ENCODE measurements around the gene CYBC1.

CYBC1 gene

GRCh38 chr17:82449883-82450356 lies 632 bp downstream of the CYBC1 start:
- DNase-seq (ENCODE audit: low read depth in 1 of 2, low spot score in 1 of 2), result peak in 1 of 2 experiments; percentile 11
- no peak for TF ChIP-seq REST (IDR thresholded peaks at IDR 0.05; ENCODE audit: insufficient replicate concordance, low read depth)
- TF ChIP-seq SPI1 (IDR thresholded peaks at IDR 0.05; ENCODE audit: borderline replicate concordance, low read depth), result no peak
- no peak for TF ChIP-seq POLR2AphosphoS5 (IDR thresholded peaks at IDR 0.05; ENCODE audit: low read depth)
- no peak for TF ChIP-seq CTCF (IDR thresholded peaks at IDR 0.05; ENCODE audit: insufficient read depth, low read length)
- TF ChIP-seq GABPA (IDR thresholded peaks at IDR 0.05; ENCODE audit: low read depth), result no peak
- Histone ChIP-seq H3K4me3 (replicated peaks; ENCODE audit: insufficient read depth, low read length) (peak overlapping the region; percentile 67), H3K27me3 (ENCODE audit: insufficient read depth, poor library complexity, severe bottlenecking) (no peaks in the 10 kb centered on the region), H3K27ac (replicated peaks) (peak overlapping the region; percentile 76)

GRCh38 chr17:82449131-82449882 lies 1.2 kb downstream of the CYBC1 start:
- H3K27ac ChIP-seq (replicated peaks), result peak overlapping the region; percentile 76
- TF ChIP-seq POLR2AphosphoS5 (IDR thresholded peaks at IDR 0.05; ENCODE audit: low read depth) (no peak), SPI1 (IDR thresholded peaks at IDR 0.05; ENCODE audit: borderline replicate concordance, low read depth) (peak; percentile 51; the same call in 1 of the 2 replicates), REST (IDR thresholded peaks at IDR 0.05; ENCODE audit: insufficient replicate concordance, low read depth) (no peak), CTCF (IDR thresholded peaks at IDR 0.05; ENCODE audit: insufficient read depth, low read length) (no peak)
- H3K27me3 ChIP-seq (ENCODE audit: insufficient read depth, poor library complexity, severe bottlenecking), result no peaks in the 10 kb centered on the region
- H3K4me3 ChIP-seq (replicated peaks; ENCODE audit: insufficient read depth, low read length), result peak overlapping the region; percentile 67
- peak in 1 of 2 experiments; percentile 29 for DNase-seq (ENCODE audit: low read depth in 1 of 2, low spot score in 1 of 2)

- Histone ChIP-seq H3K4me3 (replicated peaks; ENCODE audit: insufficient read depth, low read length) (no peak overlapping the region), H3K27ac (replicated peaks) (no peak overlapping the region), H3K27me3 (ENCODE audit: insufficient read depth, poor library complexity, severe bottlenecking) (no peaks in the 10 kb centered on the region)
- TF ChIP-seq REST (IDR thresholded peaks at IDR 0.05; ENCODE audit: insufficient replicate concordance, low read depth) (no peak), POLR2AphosphoS5 (IDR thresholded peaks at IDR 0.05; ENCODE audit: low read depth) (no peak), GABPA (IDR thresholded peaks at IDR 0.05; ENCODE audit: low read depth) (no peak), CTCF (IDR thresholded peaks at IDR 0.05; ENCODE audit: insufficient read depth, low read length) (no peak), SPI1 (IDR thresholded peaks at IDR 0.05; ENCODE audit: borderline replicate concordance, low read depth) (no peak)
- DNase-seq (ENCODE audit: low read depth in 1 of 2, low spot score in 1 of 2), result no peak
These were observed 2.7 kb downstream of the CYBC1 start for GRCh38 chr17:82447876-82448275.

Measured in HL-60 (cell line).